CD1c-positive myeloid dendritic cell (primary cell): ENCODE results near the gene STK11IP.
"Not testable (repeated sequence)": the region's sequence is repeated elsewhere in the genome, so short reads cannot be mapped to it uniquely, and the experiment has no call there.

Experiments
- DNase-seq: peaks from one replicate; pipeline ENCODE4 v3.0.0-alpha.2; 2016; ENCODE audit errors: extremely low spot score

The STK11IP gene

GRCh38 chr2:219650426-219651248, 53.0 kb downstream of the STK11IP start:
- DNase-seq, result no peak

DNA sequence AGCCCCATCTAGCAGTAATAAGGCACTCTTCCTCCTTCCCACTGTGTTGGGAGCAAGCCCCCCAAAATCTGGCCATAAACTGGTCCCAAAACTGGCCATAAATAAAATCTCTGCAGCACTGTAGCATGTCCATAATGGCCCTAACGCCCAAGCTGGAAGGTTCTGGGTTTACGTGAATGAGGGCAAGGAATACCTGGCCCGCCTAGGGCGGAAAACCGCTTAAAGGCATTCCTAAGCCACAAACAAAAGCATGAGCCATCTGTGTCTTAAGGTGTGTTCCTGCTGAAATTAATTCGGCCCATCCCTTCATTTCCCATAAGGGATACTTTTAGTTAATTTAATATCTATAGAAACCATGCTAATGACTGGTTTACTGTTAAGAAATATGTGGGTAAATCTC, 54.0 kb downstream of the STK11IP start:
- DNase-seq, result not testable (repeated sequence)

- no peak for DNase-seq
Measured at GRCh38 chr2:219656526-219656925, 58.9 kb downstream of the STK11IP start.

DNA sequence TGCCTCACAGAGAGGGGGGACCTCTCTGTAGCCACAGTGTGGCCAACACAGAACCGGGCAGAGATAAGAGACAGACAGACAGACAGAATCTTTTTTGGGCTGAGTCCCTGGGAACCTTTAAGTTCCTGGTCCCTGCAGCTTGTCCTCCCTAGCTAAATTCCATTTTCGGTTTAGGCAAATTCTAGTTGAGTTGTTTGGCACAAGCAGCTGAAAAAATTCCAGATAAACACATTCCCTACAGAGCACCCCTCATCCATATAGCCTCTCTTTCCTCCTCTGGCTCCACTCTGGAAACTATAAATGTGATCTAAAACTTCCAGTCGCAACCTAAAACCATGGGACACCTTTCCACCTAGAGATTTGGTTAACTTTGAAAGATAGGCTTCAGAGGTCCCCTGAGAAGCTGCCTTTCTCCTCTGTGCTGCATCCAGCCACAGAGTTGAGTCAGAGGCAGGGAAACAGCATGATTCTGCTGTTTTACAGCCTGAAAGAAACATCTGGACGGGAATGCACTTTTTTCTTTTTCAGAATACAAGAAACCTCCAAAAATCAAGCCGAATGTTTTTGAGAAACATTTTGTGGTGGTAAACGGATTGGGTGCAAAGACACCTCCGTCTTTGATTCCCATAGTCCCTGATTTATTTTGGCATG, 60.7 kb downstream of the STK11IP start:
- no peak for DNase-seq

GRCh38 chr2:219658874-219659273, 61.2 kb downstream of the STK11IP start:
- DNase-seq, result no peak

DNA sequence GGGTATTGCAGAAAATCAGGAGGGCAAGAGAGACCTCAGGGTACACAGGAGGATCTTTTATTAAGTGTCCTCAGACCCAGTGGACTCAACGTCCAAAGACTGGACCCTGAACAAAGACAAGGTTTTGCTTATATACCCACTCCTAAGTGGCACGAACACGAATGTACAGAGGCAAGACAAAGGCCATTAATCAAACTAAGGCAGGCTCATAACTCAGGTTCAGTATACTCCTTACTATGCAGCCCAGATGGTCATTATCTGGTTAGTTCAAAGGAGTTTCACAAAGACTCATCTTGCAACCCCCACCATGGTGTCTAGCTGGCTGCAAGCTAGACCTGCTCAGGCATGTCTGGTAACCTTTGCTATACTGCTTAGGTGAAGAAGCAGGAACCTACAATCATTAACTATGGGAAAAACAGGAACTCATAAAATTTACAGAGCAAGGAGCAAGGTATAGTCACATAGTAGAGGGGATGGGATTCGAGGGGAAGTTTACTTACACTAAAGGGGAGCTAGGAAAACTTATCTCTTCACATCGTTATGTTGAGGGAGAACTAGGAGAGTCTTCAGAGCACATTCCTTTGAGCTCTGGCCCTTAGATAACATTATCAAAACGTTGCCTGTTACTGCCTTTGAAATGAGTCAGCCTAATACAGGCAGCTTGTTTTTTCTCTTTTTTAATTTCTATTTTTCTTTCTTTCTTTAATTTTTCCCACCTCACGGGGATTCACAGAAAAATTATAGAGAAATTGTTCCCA, 63.7 kb downstream of the STK11IP start:
- DNase-seq, result no peak

DNA sequence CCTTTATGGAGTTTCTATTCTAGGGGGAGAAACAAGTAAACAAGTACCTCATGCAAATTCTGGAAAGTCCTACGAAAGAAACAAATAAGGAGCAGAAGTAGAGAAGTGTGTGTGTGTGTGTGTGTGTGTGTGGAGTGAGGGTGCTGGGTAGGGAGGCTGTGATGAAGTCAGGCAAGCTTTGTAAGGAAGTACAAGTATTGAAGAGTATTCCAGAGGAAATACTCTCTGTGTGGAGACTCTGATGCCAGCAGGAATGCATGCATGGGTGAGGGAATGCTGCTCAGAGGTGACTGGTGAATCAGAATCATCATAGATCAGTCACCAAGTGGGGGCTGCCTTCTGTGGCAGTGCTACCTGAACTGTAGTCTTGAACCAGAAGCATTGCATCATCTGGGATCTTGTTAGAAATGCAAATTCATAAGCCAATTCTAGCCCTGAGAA, 64.3 kb downstream of the STK11IP start:
- no peak for DNase-seq

DNA sequence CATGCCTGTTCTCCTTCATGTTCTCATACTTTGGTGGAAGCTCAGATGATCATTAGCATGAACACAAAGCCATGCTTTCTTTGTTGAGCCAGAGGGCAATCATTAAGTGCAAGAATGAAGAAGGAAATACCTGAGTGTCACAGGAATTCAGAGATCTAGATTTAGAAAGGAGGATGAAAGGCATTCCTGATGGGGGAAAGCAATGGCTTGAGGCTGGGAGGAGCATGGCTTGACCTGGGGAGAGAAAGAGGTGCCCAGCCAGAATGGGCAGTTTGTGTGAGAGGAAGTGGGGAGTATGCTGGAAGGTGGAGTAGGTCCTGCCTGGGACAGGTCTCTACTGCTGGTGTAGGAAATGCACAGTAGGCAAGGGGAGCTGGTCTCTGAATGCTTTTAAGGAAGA, 64.9 kb downstream of the STK11IP start:
- DNase-seq, result no peak

DNA sequence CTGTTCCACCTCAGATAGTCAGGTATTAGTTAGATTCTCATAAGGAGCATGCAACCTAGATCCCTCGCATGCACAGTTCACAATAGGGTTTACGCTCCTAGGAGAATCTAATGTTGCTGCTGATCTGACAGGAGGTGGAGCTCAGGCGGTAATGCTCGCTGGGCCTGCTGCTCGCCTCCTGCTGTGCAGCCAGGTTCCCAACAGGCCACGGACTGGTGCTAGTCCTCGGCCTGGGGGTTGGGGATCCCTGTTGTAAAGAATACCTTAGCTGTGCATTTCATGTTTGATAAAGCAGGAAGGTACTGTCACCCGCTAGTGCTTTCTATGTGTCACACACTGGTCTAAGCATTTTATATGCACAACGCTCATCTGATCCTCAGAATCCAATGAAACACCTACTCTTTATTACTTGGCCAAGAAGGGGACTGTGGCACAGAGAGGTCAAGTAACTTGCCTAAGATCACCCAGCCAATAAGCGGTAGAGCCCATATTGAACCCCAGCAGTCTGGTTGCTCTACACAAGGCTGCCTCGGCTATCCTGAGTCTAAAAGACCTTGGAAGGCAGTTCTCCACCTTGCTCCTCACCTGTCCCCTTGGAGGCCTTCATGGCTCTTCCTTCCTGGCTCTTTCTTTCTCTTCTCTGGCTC, 65.6 kb downstream of the STK11IP start:
- DNase-seq, result no peak

DNA sequence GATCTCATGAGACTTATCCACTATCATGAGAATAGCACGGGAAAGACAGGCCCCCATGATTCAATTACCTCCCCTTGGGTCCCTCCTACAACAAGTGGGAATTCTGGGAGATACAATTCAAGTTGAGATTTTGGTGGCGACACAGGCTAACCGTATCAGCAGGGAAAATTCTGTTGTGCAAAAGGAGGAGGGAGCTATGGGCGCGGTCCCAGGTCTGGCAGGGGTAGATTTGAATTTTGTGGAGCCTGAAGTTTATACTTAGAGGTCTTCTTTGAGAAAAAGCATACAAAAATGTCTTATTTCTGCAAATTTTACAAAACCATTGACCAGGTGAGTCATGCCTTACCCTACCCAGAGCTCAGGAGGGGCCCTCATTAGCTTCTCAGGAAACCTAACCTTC, 66.4 kb downstream of the STK11IP start:
- no peak for DNase-seq

- DNase-seq, result no peak
Measured at GRCh38 chr2:219664944-219665343, 67.3 kb downstream of the STK11IP start.

GRCh38 chr2:219665926-219666325, 68.3 kb downstream of the STK11IP start:
- DNase-seq, result no peak
